Right ventricle myocardium superior (tissue), 1 donor: ENCODE measurements around the gene FOXA2. TPM values are rescaled to one million over a fixed set of nuclear protein-coding genes. Genes with fewer than 3 reads are reported as not detected.
A peak's percentile ranks its signal among the peaks of the same experiment; 100 is the strongest.
"Not testable (repeated sequence)": the region's sequence is repeated elsewhere in the genome, so short reads cannot be mapped to it uniquely, and the experiment has no call there.

Experiments
- ATAC-seq: fragments of 200-7000 bp; cut with Tn5 transposase; one replicate; pipeline ENCODE4 v1.9.1; 2020; ENCODE audit warnings: mild to moderate bottlenecking; ENCODE audit not compliant: poor library complexity
- DNase-seq: peaks from one replicate; pipeline ENCODE4 v3.0.0-alpha.2; 2020
- intact Hi-C: fragments of 100-400 bp; cut with DNase I; formaldehyde crosslinking; loops from one replicate; pipeline ENCODE4 v1.11.2; 2022
- long read RNA-seq: library from polyadenylated mRNA; unstranded; transcript quantifications from one replicate; pipeline ENCODE4 v2.0.0, GENCODE V29; 2021
- total RNA-seq: library from RNA; stranded (reverse); fragmentation: NEBNext Ultra II Directional; extraction: Animal tissue kit (Norgen Biotek cat#: 25700); gene quantifications from one replicate; pipeline ENCODE4 v1.2.1, GENCODE V29; 2021
- donor health status: DM: no; HTN: yes; CAD: no; lungs with severe emphysema.

The FOXA2 gene
- total RNA-seq, result not detected
- long read RNA-seq, result 0 reads

GRCh38 chr20:22584522-22584921, at the start of gene FOXA2:
TSS of gene FOXA2 (minus strand) at chr20:22584572. CDS start at chr20:22584278, 294 bp downstream.
- no peak for ATAC-seq
- intact Hi-C loops, result no loop called here
- no peak for DNase-seq

DNA sequence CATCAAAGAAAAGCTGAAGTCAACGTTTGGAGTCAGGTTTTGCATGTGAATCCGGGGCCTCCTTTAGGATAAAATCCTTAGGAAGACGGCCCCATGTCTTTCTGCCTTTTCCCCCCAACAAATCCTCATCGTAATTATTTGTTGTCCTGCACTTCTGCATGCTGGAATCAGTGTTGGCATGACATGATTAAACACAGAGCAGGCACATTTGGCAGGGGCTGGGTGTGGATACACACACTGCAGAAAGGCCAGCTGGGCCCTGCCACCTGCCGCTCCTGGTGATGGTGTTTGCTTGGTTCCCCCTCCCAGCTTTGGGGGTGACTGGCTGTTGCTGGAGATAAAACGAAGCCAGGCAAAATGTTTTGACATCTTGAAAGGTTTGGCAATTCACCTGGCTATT, 46.3 kb upstream of the FOXA2 start:
- DNase-seq (no peak), ATAC-seq (no peak)
- intact Hi-C loops, result no loop called here

DNA sequence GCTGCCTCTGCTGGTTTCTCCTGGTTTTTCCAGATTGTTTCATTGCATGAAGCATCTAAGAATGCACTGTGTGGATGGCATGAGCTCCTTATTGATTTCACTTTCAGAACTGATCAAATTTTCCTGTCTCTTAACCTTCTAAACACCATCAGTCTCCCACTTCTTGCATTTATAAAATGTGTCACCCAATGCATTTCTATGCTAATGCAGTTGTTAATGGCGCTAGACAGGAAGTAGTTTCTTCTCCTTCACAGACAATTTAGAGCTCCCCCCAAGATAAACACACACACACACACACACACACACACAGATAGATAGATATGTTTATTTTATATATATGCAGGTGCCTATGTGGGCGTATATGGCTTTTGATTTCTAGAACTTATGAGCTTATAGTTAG, 45.6 kb upstream of the FOXA2 start:
- intact Hi-C loops, result no loop called here
- DNase-seq, result no peak
- ATAC-seq, result no peak

DNA sequence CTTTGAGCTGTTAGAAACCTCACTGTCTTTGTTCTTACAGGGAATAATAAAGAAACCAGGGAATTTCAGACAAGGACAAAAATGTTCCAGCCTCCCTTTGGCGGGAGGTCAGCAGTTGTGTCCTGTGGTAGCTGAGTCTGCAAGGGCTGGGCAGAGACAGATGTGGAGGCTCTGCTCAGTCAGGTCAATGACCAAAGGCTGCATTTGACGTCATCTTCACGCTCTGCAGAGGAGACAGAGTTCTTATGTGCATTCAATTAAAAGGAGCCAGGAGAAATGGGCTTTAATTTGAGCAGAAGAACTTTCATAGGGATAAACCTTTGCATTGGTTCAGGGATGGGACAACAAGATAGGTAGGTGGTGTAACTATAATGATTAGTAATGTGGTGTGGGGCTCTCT, 45.1 kb upstream of the FOXA2 start:
- intact Hi-C loops, result no loop called here
- ATAC-seq, result no peak
- no peak for DNase-seq

- no peak for ATAC-seq
- DNase-seq, result no peak
- intact Hi-C loops, result no loop called here
Observed at GRCh38 chr20:22626496-22626895, 42.1 kb upstream of the FOXA2 start.

DNA sequence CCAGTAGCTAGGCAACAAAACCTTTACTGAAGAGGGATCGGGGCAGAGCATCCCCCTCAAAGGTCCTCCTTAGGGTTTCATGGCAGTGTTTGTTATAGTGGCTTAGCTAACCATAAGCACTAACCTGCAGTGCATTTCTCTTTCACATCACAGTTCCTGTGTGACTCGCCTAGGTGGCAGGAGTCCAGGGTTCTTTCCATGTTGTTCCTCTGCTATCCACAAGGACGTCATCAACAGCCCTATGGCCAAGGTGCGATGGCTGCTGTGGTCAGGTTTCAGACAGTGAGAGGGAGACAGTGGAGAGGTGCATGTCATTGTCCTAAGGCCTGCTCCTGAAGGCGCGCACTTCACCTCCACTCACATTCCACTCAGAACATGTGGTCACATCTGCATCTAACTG, 38.8 kb upstream of the FOXA2 start:
- intact Hi-C loops, result no loop called here
- DNase-seq, result no peak
- no peak for ATAC-seq

- intact Hi-C loops, result no loop called here
- ATAC-seq, result no peak
- no peak for DNase-seq
Observed at GRCh38 chr20:22620342-22620741, 36.0 kb upstream of the FOXA2 start.

DNA sequence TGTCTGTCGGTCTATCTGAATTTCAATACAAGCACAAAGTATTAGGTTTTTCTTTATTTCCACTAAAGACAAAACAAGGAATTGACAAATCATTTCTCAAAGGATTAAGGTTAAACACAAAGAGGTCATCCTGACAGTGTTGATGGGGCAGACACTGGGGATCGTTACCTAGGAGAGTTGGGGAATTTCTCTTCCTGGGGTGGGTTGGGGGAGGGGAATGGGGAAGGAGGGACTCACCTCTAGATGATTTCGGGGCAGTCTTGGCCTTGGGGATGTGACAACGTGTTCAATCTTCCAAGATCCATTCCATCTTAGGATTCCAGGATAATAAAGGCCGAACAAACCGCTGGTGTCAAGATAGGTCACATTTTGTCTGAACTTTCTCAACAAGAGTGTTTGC, 35.4 kb upstream of the FOXA2 start:
- ATAC-seq (no peak), DNase-seq (no peak)
- intact Hi-C loops, result no loop called here

GRCh38 chr20:22619272-22619671, 34.9 kb upstream of the FOXA2 start:
- DNase-seq (no peak), ATAC-seq (no peak)
- intact Hi-C loops, result no loop called here

DNA sequence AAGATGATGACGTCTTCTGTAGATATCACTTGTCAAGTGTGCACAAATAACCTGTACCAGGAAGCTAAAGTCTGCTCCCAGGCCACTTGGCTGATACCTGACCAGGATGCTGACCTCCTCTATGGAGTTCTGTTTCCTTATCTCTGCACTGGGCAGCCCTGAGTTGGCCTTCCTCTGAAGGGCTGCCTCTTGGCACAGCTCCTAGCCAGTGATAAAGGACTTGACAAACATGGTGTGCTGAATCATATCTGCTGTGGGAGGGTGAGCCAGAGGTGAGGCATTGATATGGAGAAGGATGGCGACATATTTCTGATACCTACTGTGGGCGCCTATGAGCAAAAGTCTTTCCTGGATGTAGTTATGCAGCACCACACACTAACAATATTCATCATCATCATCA, 32.8 kb upstream of the FOXA2 start:
- no peak for DNase-seq
- intact Hi-C loops, result no loop called here
- ATAC-seq, result no peak

DNA sequence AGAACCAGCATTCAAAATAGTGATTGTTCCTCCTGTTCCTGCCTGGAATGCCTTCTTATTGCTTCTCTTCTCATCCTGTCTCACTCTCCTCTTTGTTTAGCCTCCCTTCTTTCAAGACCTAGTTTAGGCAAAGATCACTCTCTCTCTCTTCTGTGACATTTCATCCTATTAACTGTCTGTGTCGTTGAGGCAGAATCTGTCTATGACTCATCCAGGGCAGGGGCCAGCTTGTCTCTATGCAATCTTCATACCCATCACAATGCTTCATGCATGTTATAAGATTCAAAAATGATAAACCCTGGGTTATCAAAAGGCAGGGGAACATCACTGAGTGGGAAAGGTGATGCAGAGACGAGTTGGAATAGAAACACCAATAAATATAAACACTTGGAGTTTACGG, 32.2 kb upstream of the FOXA2 start:
- intact Hi-C loops, result no loop called here
- no peak for ATAC-seq
- DNase-seq, result no peak

DNA sequence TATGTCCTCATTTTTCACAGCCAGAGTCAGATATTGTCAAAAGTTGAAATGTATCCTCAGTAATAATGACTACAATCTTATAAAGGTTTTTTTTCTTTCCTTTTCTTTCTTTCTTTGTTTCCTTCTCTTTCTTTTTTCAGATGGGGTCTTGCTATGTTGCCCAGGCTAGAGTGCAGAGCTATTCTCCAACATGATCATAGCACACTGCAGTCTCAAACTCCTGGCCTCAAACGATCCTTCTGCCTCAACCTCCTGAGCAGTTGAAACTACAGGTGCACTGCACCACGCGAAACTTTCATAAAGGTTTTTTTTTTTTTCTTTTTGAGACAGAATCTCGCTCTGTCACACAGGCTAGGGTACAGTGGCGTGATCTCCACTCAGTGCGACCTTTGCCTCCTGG, 31.1 kb upstream of the FOXA2 start:
- no peak for DNase-seq
- no peak for ATAC-seq
- intact Hi-C loops, result no loop called here

GRCh38 chr20:22611636-22612035, 27.3 kb upstream of the FOXA2 start:
- no peak for DNase-seq
- intact Hi-C loops, result no loop called here
- no peak for ATAC-seq

- intact Hi-C loops, result no loop called here
- ATAC-seq, result no peak
- DNase-seq, result no peak
Observed at GRCh38 chr20:22607695-22608094, 23.3 kb upstream of the FOXA2 start.

GRCh38 chr20:22604815-22605214, 20.4 kb upstream of the FOXA2 start:
- no peak for DNase-seq
- intact Hi-C loops, result no loop called here
- ATAC-seq, result no peak

GRCh38 chr20:22601361-22602141, 17.2 kb upstream of the FOXA2 start:
- no peak for ATAC-seq
- no peak for DNase-seq
- intact Hi-C loops, result no loop called here

- DNase-seq, ATAC-seq, intact Hi-C loops: not testable (repeated sequence)
Observed at GRCh38 chr20:22599258-22599657, 14.9 kb upstream of the FOXA2 start.

- intact Hi-C loops, result no loop called here
Observed at GRCh38 chr20:22597303-22597702, 12.9 kb upstream of the FOXA2 start.

GRCh38 chr20:22590662-22591061, 6.3 kb upstream of the FOXA2 start:
- DNase-seq (no peak), ATAC-seq (no peak)
- intact Hi-C loops, result no loop called here

More at GRCh38 chr20:22597303-22597702, 12.9 kb upstream of the FOXA2 start:
- DNase-seq, result no peak
- no peak for ATAC-seq

DNA sequence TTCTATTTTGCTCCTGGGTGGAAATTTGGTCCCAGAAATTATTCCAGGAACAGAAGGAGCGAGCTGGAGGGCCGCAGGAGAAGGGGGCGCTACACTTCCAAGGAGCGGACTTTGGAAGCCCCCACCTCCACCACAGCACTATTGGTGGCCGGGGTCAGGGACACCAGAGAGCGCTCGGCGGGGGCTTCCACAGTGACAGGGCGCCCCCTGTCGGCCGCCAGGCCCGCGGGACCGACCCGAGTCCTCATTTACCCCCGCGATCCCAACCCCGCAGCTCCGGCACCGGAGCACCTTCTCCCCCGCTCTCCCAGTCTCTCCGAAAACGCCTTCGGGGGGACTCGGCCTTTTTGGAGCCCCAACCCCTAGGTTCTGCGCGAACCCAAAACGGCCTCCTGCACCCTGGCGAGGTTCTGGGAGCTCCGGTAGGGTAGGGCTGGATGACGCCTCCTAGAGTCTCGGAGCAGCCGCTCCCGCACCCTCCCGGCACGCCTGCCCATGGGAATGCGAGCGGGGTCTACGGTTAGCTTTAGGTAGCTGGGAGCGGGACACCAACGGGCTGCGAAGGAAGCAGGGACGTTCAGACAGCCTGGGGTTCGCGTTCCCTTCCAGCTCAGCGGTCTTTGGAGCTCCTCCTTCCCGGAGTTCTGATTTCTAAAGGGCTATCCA, 2.4 kb upstream of the FOXA2 start:
- DNase-seq, result peak; percentile 56
- ATAC-seq, result no peak
- intact Hi-C loops, result no loop called here
